H9 (cell line): ENCODE data around the gene KHNYN. TPM values are rescaled to one million over a fixed set of nuclear protein-coding genes. Genes with fewer than 3 reads are reported as not detected.

Source experiments
- DNase-seq: peaks from one replicate; pipeline ENCODE4 v3.0.0-alpha.2; 2017
- H2AFZ ChIP-seq: one replicate; pipeline ENCODE4 v1.6.1; 2013; ENCODE audit warnings: mild to moderate bottlenecking, low read length, control low read depth, moderate library complexity
- H2AK5ac ChIP-seq: 2 replicates; pipeline ENCODE4 v1.6.1; 2013; ENCODE audit warnings: low read length, control low read depth, mixed read lengths; ENCODE audit not compliant: insufficient read length
- H2BK120ac ChIP-seq: one replicate; pipeline ENCODE4 v1.6.1; 2013; ENCODE audit warnings: low read depth, mild to moderate bottlenecking, low read length, control low read depth, inconsistent platforms; ENCODE audit not compliant: poor library complexity, severe bottlenecking
- H2BK12ac ChIP-seq: 2 replicates; pipeline ENCODE4 v1.6.1; 2013; ENCODE audit warnings: low read length, control low read depth, mixed read lengths, low read depth; ENCODE audit not compliant: insufficient read length
- H2BK15ac ChIP-seq: 2 replicates; pipeline ENCODE4 v1.6.1; 2013; ENCODE audit warnings: low read depth, low read length, control low read depth
- H2BK20ac ChIP-seq: one replicate; pipeline ENCODE4 v1.6.1; 2013; ENCODE audit warnings: low read depth, mild to moderate bottlenecking, low read length, control low read depth, inconsistent platforms; ENCODE audit not compliant: poor library complexity, severe bottlenecking
- H2BK5ac ChIP-seq: 2 replicates; pipeline ENCODE4 v1.6.1; 2013; ENCODE audit warnings: low read length, control low read depth, mixed read lengths; ENCODE audit not compliant: insufficient read length
- H3K14ac ChIP-seq: 2 replicates; pipeline ENCODE4 v1.6.1; 2013; ENCODE audit warnings: low read length, control low read depth; ENCODE audit not compliant: insufficient read depth
- H3K18ac ChIP-seq: 2 replicates; pipeline ENCODE4 v1.6.1; 2013; ENCODE audit warnings: low read depth, mild to moderate bottlenecking, mixed read lengths, low read length, control low read depth; ENCODE audit not compliant: insufficient read length
- H3K23ac ChIP-seq: 2 replicates; pipeline ENCODE4 v1.6.1; 2013; ENCODE audit warnings: low read length, control low read depth, mixed read lengths, low read depth; ENCODE audit not compliant: insufficient read length
- H3K23me2 ChIP-seq: 2 replicates; pipeline ENCODE4 v1.6.1; 2013; ENCODE audit warnings: low read depth, mild to moderate bottlenecking, mixed read lengths, low read length, control low read depth; ENCODE audit not compliant: insufficient read length, poor library complexity, severe bottlenecking
- H3K27ac ChIP-seq: 2 replicates; pipeline ENCODE4 v1.5.1; 2013; ENCODE audit warnings: low read length, control low read depth, mixed read lengths, low read depth; ENCODE audit not compliant: insufficient read length
- H3K27me3 ChIP-seq: 2 replicates; pipeline ENCODE4 v1.6.1; 2013; ENCODE audit warnings: low read length, control low read depth, inconsistent platforms; ENCODE audit not compliant: insufficient read depth
- H3K4ac ChIP-seq: 2 replicates; pipeline ENCODE4 v1.6.1; 2013; ENCODE audit warnings: low read depth, mild to moderate bottlenecking, control low read depth, inconsistent platforms, low read length, moderate library complexity
- H3K4me1 ChIP-seq: 2 replicates; pipeline ENCODE4 v1.6.1; 2013; ENCODE audit warnings: low read length, control low read depth, inconsistent platforms; ENCODE audit not compliant: insufficient read depth
- H3K4me2 ChIP-seq: 2 replicates; pipeline ENCODE4 v1.6.1; 2013; ENCODE audit warnings: low read length, control low read depth, mixed read lengths; ENCODE audit not compliant: insufficient read length, insufficient read depth
- H3K56ac ChIP-seq: 2 replicates; pipeline ENCODE4 v1.6.1; 2013; ENCODE audit warnings: low read depth, mild to moderate bottlenecking, mixed read lengths, low read length, control low read depth; ENCODE audit not compliant: insufficient read length
- H3K79me1 ChIP-seq: 2 replicates; pipeline ENCODE4 v1.6.1; 2013; ENCODE audit warnings: low read depth, mild to moderate bottlenecking, moderate library complexity, low read length, control low read depth, inconsistent platforms; ENCODE audit not compliant: insufficient read depth, poor library complexity, severe bottlenecking
- H3K79me2 ChIP-seq: 2 replicates; pipeline ENCODE4 v1.6.1; 2013; ENCODE audit warnings: low read length, control low read depth, inconsistent platforms; ENCODE audit not compliant: insufficient read depth
- H3K9ac ChIP-seq: 2 replicates; pipeline ENCODE4 v1.6.1; 2013; ENCODE audit warnings: low read length, control low read depth, mixed read lengths; ENCODE audit not compliant: insufficient read length; ENCODE audit errors: extremely low read depth
- H3K9me3 ChIP-seq: one replicate; pipeline ENCODE4 v1.6.1; 2013; ENCODE audit warnings: low read depth, low read length, inconsistent platforms; ENCODE audit not compliant: control insufficient read depth
- H3T11ph ChIP-seq: one replicate; pipeline ENCODE4 v1.6.1; 2013; ENCODE audit warnings: mild to moderate bottlenecking, low read length, control low read depth, inconsistent platforms
- H4K20me1 ChIP-seq: one replicate; pipeline ENCODE4 v1.6.1; 2013; ENCODE audit not compliant: control insufficient read depth, insufficient read length, insufficient read depth
- H4K5ac ChIP-seq: 2 replicates; pipeline ENCODE4 v1.6.1; 2013; ENCODE audit warnings: low read depth, mild to moderate bottlenecking, mixed read lengths, low read length, control low read depth; ENCODE audit not compliant: insufficient read length
- H4K8ac ChIP-seq: replicated peaks from 2 replicates; pipeline ENCODE4 v1.6.1; 2013; ENCODE audit warnings: low read length, control low read depth, mixed read lengths, low read depth; ENCODE audit not compliant: insufficient read length
- H4K91ac ChIP-seq: 2 replicates; pipeline ENCODE4 v1.6.1; 2013; ENCODE audit warnings: low read depth, mild to moderate bottlenecking, moderate library complexity, mixed read lengths, low read length, control low read depth; ENCODE audit not compliant: insufficient read length
- H3K27ac Mint-ChIP-seq, 3 experiments: 2 replicates in 2 of 3; 3 replicates in 1 of 3; pipeline ENCODE4 v1.8.0; 2020 to 2021; ENCODE audit warnings: mixed read lengths in 3 of 3, mild to moderate bottlenecking in 1 of 3, moderate library complexity in 1 of 3
- H3K27me3 Mint-ChIP-seq: 2 replicates; pipeline ENCODE4 v1.8.0; 2021; ENCODE audit warnings: low read depth, mild to moderate bottlenecking, moderate library complexity, mixed read lengths
- H3K36me3 Mint-ChIP-seq, 3 experiments: 2 replicates in 2 of 3; 3 replicates in 1 of 3; pipeline ENCODE4 v1.8.0; 2020 to 2021; ENCODE audit warnings: low read depth in 3 of 3, mixed read lengths in 3 of 3; ENCODE audit not compliant: insufficient read depth in 1 of 3
- H3K4me1 Mint-ChIP-seq, 2 experiments: 2 replicates each; pipeline ENCODE4 v1.8.0; 2020; ENCODE audit warnings: mixed read lengths in 2 of 2
- H3K4me3 Mint-ChIP-seq, 2 experiments: 2 replicates in 1 of 2; 3 replicates in 1 of 2; pipeline ENCODE4 v1.8.0; 2020 to 2021; ENCODE audit warnings: mild to moderate bottlenecking in 2 of 2, mixed read lengths in 2 of 2, moderate library complexity in 1 of 2
- H3K9me3 Mint-ChIP-seq, 2 experiments: 2 replicates in 1 of 2; 3 replicates in 1 of 2; pipeline ENCODE4 v1.8.0; 2020; ENCODE audit warnings: mild to moderate bottlenecking in 2 of 2, mixed read lengths in 2 of 2, moderate library complexity in 1 of 2
- WGBS: extraction: QIAGEN DNeasy Blood & Tissue Kit; methylation state at CpG from one replicate; pipeline ENCODE4 v1.1.7; 2013; ENCODE audit warnings: missing lambda C conversion rate, low lambda C conversion rate, mixed read lengths; ENCODE audit not compliant: insufficient read length; ENCODE audit errors: extremely low coverage; 5-methylcytosine and 5-hydroxymethylcytosine counted together
- total RNA-seq: library from RNA; stranded (reverse); gene quantifications from 2 replicates; pipeline ENCODE4 v1.2.1, GENCODE V29; 2021
- TF ChIP-seq, protein P1 (sequence below): fragments of 200-600 bp; sonication (generic); conservative IDR thresholded peaks from 3 replicates; pipeline ENCODE4 v1.8.0; 2021; ENCODE audit warnings: antibody characterized with exemption, mild to moderate bottlenecking

The KHNYN gene
- total RNA-seq, 1 experiment from 2014 or later: 30.0 TPM

DNA sequence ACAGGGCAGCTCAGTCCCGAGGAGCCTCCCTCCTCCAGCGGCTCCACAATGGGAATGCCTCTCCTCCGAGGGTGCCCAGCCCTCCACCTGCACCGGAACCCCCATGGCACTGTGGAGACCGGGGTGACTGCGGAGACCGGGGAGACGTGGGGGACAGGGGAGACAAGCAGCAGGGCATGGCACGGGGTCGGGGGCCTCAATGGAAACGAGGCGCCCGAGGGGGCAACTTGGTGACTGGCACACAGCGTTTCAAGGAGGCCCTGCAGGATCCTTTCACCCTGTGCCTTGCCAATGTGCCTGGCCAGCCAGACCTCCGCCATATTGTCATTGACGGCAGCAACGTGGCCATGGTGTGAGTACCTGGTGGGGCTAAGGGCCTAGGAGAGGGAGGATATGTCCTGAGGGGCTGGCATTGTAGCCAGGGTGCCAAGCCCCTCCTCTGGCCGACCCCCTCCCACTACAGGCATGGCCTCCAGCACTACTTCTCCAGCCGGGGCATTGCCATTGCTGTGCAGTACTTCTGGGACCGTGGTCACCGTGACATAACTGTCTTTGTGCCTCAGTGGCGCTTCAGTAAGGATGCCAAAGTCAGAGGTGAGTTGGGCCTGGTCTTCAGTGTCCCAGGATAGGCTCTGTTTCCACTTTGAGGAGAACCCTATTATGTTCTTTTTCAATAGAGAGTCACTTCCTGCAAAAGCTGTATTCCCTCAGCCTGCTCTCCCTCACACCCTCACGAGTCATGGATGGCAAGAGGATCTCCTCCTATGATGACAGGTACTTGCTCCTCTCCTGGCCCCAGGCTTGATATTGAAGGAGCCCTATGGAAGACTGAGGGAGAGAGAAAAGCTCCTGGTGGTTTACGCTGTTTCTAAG, 2.7 kb downstream of the KHNYN start:
- H3K9ac ChIP-seq: no peak overlapping the region

More for the DNA sequence above, 2.7 kb downstream of the KHNYN start:
- TF ChIP-seq, protein P1, sequence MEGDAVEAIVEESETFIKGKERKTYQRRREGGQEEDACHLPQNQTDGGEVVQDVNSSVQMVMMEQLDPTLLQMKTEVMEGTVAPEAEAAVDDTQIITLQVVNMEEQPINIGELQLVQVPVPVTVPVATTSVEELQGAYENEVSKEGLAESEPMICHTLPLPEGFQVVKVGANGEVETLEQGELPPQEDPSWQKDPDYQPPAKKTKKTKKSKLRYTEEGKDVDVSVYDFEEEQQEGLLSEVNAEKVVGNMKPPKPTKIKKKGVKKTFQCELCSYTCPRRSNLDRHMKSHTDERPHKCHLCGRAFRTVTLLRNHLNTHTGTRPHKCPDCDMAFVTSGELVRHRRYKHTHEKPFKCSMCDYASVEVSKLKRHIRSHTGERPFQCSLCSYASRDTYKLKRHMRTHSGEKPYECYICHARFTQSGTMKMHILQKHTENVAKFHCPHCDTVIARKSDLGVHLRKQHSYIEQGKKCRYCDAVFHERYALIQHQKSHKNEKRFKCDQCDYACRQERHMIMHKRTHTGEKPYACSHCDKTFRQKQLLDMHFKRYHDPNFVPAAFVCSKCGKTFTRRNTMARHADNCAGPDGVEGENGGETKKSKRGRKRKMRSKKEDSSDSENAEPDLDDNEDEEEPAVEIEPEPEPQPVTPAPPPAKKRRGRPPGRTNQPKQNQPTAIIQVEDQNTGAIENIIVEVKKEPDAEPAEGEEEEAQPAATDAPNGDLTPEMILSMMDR: no peak
- H3K27ac ChIP-seq: no peak overlapping the region
- H3K79me2 ChIP-seq: no peaks in the 10 kb centered on the region
- no peak overlapping the region for H3T11ph ChIP-seq
- no peak overlapping the region for H3K56ac ChIP-seq
- H4K20me1 ChIP-seq: peaks cover 2% of the 10 kb centered on the region
- Mint-ChIP-seq H3K36me3 (peaks cover 0 to 31% (median 27%) of the 10 kb centered on the region in 3 experiments; a peak in 6 of 7 replicates), H3K27ac (no peak overlapping the region), H3K9me3 (no peaks in the 10 kb centered on the region), H3K4me3 (no peak overlapping the region), H3K27me3 (peaks cover 5% of the 10 kb centered on the region), H3K4me1 (peaks cover 21 to 24% of the 10 kb centered on the region in 2 experiments)
- no peak overlapping the region for H3K18ac ChIP-seq
- H2BK15ac ChIP-seq: no peak overlapping the region
- no peak overlapping the region for H3K23ac ChIP-seq
- no peaks in the 10 kb centered on the region for H3K27me3 ChIP-seq
- no peak overlapping the region for H2BK12ac ChIP-seq
- no peak overlapping the region for H2BK5ac ChIP-seq
- no peak overlapping the region for H3K14ac ChIP-seq
- peaks cover 3% of the 10 kb centered on the region; the same call in 1 of the 2 replicates for H3K4me1 ChIP-seq
- no peak overlapping the region for H2BK20ac ChIP-seq
- no peak overlapping the region for H4K8ac ChIP-seq
- H2AFZ ChIP-seq: no peak overlapping the region
- H2BK120ac ChIP-seq: no peak overlapping the region
- H4K5ac ChIP-seq: no peak overlapping the region
- H2AK5ac ChIP-seq: no peak overlapping the region
- H3K9me3 ChIP-seq: no peaks in the 10 kb centered on the region
- no peak for DNase-seq
- no peak overlapping the region for H4K91ac ChIP-seq
- no peak overlapping the region for H3K4ac ChIP-seq
- no CpG with 5 or more reads among the region's 24 CpGs for WGBS
- no peaks in the 10 kb centered on the region for H3K79me1 ChIP-seq
- H3K23me2 ChIP-seq: peaks cover 7% of the 10 kb centered on the region
- no peak overlapping the region for H3K4me2 ChIP-seq
